NOMO-1 treated with dmso at 0.1 percent for 144 hours (cell line): ENCODE data around the gene ARID3A.

ENCODE experiments used
- DNase-seq: peaks from one replicate; lab custom pipeline; 2025; ENCODE audit not compliant: unreplicated experiment; lab: John Stamatoyannopoulos, UW

Gene ARID3A

GRCh38 chr19:911197-912033 lies 14.4 kb upstream of the ARID3A start:
- DNase-seq, result no peak

DNA sequence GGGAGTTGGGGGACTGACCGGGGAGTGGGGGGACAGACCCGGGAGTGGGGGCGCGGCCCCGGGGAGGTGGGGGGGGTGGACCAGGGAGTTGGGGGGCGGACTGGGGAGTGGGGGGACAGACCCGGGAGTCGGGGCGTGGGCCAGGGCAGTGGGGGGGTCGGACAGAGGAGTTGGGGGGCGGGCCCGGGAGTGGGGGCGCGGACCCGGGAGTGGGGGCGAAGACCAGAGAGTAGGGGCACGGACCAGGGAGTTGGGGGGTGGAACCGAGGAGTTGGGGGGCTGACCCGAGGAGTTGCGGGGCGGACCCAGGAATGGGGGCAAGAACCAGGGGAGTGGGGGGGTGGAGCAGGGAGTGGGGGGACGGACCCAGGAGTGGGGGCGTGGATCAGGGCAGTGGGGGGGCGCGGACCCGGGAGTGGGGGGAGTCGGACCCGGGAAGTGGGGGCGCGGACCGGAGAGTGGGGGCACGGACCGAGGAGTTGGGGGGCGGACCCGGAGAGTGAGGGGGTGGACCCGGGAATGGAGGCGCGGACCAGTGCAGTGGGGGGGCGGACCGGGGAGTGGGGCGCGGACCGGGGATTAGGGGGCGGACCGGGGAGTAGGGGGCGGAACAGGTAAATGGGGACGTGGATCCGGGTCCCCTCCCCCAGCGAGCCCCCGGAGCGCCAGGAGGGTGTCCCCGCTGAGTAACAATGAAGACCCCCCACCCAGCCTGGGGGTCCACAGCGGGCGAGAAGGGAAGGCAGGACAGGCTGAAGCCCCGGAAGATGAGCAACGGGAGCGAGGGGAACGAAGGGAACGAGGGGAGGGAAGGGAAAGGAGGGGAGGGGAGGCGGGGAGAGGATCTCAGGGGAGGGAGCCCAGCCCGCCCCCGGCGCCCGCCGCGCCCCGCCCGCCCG lies 13.4 kb upstream of the ARID3A start:
- no peak for DNase-seq

DNA sequence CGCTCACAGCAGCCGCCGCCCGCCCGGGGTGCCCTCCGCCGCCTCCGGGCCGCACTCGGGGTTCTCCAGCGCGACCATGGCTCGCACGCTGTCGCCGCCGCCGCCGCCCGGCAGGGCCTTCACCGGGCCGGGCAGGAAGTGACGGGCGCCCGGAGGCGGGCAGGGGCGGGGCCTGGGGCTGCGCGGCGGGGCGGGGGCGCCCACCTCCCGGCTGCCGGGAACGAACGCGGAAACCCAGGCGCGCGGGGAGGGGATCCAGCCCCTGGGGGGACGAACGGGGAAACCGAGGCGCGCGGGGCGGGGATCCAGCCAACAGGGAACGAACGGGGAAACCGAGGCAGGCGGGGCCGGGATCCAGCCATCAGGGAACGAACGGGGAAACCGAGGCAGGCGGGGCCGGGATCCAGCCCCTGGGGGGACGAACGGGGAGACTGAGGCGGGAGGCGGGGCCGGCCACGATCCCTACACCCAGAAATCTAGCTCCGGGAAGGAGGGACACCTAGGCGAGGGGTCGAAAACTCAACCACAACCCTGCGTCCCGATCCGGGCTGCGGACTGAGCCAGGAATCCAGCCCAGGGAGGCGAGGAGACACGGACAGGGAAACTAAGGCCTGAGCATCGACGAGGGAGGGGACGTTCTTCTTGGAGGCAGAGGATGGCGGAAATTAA lies 12.6 kb upstream of the ARID3A start, which contains the start of gene R3HDM4:
TSS of gene R3HDM4 (minus strand) at position 140 of the 669 bp plus-strand sequence. CDS start at position 78, 62 bp downstream.
- DNase-seq, result peak; percentile 49

- DNase-seq, result no peak
Measured at GRCh38 chr19:916645-917322, 9.1 kb upstream of the ARID3A start.

- DNase-seq, result no peak
Measured at GRCh38 chr19:917323-918151, 8.3 kb upstream of the ARID3A start, which contains the start of gene KISS1R. KISS1R (plus strand) TSS chr19:917333; CDS start chr19:917503, 170 bp downstream.

- no peak for DNase-seq
Measured at GRCh38 chr19:918152-918437, 7.7 kb upstream of the ARID3A start.

GRCh38 chr19:918481-919198 lies 7.2 kb upstream of the ARID3A start:
- DNase-seq, result no peak

GRCh38 chr19:919199-920050 lies 6.4 kb upstream of the ARID3A start:
- DNase-seq, result no peak

DNA sequence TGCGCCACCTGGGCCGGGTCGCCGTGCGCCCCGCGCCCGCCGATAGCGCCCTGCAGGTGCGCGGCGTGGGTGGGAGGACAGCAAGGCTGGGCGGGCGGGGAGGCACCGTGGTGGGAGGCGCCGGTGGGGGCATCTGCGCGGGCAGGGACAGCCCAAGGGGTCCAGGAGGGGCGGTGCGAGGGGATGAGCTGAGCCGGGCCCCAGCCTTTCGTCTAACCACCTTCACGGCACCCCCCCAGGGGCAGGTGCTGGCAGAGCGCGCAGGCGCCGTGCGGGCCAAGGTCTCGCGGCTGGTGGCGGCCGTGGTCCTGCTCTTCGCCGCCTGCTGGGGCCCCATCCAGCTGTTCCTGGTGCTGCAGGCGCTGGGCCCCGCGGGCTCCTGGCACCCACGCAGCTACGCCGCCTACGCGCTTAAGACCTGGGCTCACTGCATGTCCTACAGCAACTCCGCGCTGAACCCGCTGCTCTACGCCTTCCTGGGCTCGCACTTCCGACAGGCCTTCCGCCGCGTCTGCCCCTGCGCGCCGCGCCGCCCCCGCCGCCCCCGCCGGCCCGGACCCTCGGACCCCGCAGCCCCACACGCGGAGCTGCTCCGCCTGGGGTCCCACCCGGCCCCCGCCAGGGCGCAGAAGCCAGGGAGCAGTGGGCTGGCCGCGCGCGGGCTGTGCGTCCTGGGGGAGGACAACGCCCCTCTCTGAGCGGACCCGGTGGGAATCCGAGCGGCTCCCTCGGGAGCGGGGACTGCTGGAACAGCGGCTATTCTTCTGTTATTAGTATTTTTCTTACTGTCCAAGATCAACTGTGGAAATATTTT lies 5.6 kb upstream of the ARID3A start:
- no peak for DNase-seq

GRCh38 chr19:924553-925086 lies 1.2 kb upstream of the ARID3A start:
- DNase-seq, result no peak

DNA sequence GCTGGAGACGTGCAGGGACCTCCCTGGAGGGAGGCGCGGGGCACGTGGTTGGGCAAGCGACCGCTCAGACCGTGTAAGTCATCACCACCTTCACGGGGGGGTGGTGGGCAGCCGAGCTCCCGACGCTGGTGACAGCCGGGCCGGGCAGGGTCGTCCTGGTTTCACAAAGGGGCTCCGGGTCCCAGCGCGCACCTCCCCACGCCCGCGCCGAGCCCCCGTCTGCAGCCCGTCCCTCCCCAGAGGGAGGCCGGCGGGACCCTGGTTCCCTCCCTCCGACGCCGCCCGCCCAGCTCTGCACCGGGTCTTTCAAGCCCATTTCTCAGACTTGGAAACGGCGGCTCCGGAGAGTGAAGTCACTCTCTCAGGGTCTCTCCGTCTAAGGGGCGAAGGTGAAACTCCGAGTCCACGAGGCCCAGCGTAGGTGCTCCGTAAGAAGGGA lies 729 bp upstream of the ARID3A start:
- peak; percentile 36 for DNase-seq

DNA sequence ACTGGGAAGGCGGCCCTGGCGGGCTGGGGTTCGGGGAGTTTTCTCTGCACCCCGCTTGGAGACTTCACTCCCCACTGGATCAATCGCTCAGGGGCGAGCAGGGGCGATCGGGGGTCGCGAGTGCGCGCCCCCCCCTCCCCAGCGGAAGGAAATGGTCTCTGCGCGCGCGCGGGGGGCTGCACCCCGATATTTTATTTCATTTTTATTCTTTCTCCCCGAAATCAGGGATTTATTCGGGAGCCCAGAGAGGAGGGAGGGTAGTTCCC lies 421 bp downstream of the ARID3A start:
- no peak for DNase-seq

DNA sequence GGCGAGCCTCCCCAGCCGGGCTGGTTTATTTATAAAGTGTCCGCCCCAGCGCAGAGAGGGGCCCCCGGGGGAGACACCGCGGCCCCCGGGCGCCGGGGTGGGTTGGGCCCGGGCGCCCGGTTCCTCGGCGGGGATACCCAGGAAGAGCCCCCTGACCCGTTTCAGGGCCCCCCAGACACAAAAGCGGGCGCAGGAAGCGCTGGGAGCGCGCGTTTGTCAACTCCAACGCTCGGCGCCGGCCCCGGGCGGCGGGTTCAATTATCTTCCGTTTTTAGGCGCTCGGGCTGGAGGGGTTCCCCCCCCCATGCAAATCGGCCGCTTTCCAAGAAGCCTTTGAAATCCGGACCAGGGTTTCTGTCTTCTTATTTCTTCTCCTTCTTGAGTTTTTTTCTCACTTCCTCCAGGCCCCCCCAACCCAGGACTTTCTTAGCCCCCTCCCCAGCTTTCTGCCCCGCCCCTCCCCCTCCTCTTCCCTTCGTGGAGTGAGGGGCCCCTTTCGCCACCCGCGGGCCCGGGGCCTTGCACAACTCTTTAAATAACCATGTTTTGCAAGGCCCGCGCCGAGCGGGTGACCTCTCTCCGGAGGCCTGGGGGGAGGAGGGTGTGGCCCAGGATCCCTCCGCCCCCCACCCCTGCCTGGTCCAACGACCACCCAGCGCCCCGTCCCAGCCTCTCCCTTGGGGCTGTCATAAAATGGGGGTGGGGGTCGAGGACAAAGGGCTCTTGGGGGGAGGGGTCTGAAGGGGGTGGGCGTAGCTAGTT lies 935 bp downstream of the ARID3A start:
- DNase-seq, result peak; percentile 93

DNA sequence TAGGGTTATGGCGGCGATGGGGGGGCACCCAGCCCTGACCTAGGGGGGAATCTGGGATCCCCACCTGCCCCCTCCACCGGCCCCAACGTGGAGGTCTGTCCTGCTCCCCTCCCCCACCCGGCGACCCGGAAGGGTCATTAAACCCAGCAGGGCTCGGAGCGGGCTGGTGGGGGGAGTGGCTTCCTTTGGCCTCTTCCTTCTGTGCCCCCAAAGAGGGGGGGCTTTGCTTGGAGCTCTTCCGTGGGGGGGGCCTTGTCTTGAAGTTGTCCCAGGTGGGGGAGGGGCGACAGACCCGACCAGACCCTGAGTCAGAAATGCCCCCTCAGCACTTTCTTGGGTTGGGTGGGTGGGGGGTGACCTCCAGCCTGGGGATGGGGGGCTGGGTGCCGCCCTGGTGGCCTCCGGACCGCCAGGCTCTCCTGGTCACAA lies 1.5 kb downstream of the ARID3A start:
- no peak for DNase-seq

GRCh38 chr19:927780-928401 lies 2.1 kb downstream of the ARID3A start:
- no peak for DNase-seq

DNA sequence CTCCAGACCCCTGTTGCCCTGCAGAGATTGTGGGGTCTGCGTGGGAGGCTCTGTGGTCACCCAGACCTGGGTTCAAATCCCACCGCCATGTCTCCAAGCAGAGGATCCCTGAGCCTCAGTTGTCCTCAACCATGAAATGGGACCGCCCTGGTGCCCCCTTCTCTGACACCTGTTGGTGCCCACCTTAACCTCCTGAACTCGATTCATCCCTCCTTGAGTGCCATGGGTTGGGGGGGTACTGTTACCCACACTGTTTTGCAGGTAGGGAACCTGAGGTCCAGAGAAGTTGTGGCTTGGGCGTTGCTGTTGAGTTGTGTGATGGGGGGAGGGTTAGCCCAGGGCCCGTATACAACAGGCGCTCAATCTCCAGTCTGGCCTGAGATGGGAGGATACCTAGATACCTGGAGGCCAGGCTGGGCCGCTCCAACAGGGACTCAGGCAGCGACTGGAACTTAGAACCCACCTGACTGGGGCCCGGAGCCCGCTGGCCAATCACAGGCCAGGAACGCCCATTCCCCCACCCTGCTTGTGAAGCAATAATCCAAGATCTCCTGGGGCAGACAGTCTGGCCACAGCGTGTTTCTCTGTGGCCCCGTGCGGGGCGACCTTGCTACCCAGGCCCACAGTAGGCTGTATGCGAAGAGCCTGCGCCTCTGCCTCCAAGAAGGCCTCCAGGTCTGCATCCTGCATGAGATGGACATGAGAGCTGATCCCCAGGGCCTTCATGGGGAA lies 2.8 kb downstream of the ARID3A start:
- DNase-seq, result peak; percentile 51
